K562 (cell line): ENCODE data around the gene GCKR. TPM values are rescaled to one million over a fixed set of nuclear protein-coding genes. Genes with fewer than 3 reads are reported as not detected.

ENCODE experiments used
- C11orf30 ChIP-seq: fragments of 450-650 bp; IDR thresholded peaks from 2 replicates; pipeline ENCODE4 v1.6.1; 2016; ENCODE audit warnings: low read depth, mild to moderate bottlenecking
- FIP1L1 ChIP-seq: fragments of 200-400 bp; formaldehyde crosslinking; IDR thresholded peaks from 2 replicates; pipeline ENCODE4 v1.6.1; 2018; ENCODE audit warnings: mild to moderate bottlenecking, low read depth, low read length; ENCODE audit not compliant: poor library complexity, severe bottlenecking
- HCFC1 ChIP-seq: IDR thresholded peaks from 2 replicates; pipeline ENCODE4 v1.6.1; 2012; ENCODE audit warnings: low read depth, low read length, improper control_type of control experiment
- SMARCA4 ChIP-seq: fragments of 450-650 bp; IDR thresholded peaks from 2 replicates; pipeline ENCODE4 v1.6.1; 2016
- SMARCA5 ChIP-seq: fragments of 450-650 bp; IDR thresholded peaks from 2 replicates; pipeline ENCODE4 v1.6.1; 2016
- ZNF3 ChIP-seq: fragments of 250-450 bp; sonication (Bioruptor Pico); IDR thresholded peaks from 2 replicates; pipeline ENCODE4 v1.5.0; 2021; ENCODE audit warnings: mild to moderate bottlenecking, moderate library complexity
- polyA plus RNA-seq, 8 experiments: library from polyadenylated mRNA; depleted of rRNA in 4 of 8; stranded (reverse) in 5 of 8; unstranded in 3 of 8; fragments of >200 nt; fragmentation: Nextera tagmentation in 2 of 8; fragmentation: Illumina TruSeq in 1 of 8; extraction: Ambion mirVana in 2 of 8; extraction: Trizol in 1 of 8; gene quantifications; 2 replicates each; pipeline versions ENCODE4 v1.2.1 to v1.2.3, GENCODE V29; 2011 to 2014; ENCODE audit warnings: inconsistent platforms in 1 of 8, missing spikeins in 1 of 8
- total RNA-seq, 7 experiments: library from RNA; depleted of rRNA in 6 of 7; stranded (reverse); fragments of >200 nt in 6 of 7; fragmentation: Illumina TruSeq in 2 of 7; extraction: Trizol in 2 of 7; gene quantifications; 2 replicates each; pipeline versions ENCODE4 v1.2.1 to v1.2.3, GENCODE V29; 2011 to 2021; ENCODE audit warnings: low replicate concordance in 1 of 7
- TF ChIP-seq, protein P1 (sequence below), 3 experiments: IDR thresholded peaks in 2 of 3; conservative IDR thresholded peaks in 1 of 3; 2 replicates each; pipeline ENCODE4 v1.5.1; 2011 to 2012; ENCODE audit warnings: low read length in 3 of 3, mild to moderate bottlenecking in 3 of 3, control low read depth in 2 of 3, improper control_type of control experiment in 1 of 3, inconsistent platforms in 1 of 3, low read depth in 1 of 3, mixed read lengths in 1 of 3, moderate library complexity in 1 of 3; ENCODE audit not compliant: insufficient read depth in 2 of 3
- TF ChIP-seq, protein P2 (sequence below): fragments of 450-650 bp; IDR thresholded peaks from 2 replicates; pipeline ENCODE4 v1.6.1; 2016; ENCODE audit warnings: mild to moderate bottlenecking, moderate library complexity

GCKR gene
- total and polyA plus RNA-seq, 9 of the 15 experiments (the other 6 are each of a cell fraction or from before 2014, with no cell fraction given), result 0.28 to 0.79 (median 0.50) TPM; not detected in 1

DNA sequence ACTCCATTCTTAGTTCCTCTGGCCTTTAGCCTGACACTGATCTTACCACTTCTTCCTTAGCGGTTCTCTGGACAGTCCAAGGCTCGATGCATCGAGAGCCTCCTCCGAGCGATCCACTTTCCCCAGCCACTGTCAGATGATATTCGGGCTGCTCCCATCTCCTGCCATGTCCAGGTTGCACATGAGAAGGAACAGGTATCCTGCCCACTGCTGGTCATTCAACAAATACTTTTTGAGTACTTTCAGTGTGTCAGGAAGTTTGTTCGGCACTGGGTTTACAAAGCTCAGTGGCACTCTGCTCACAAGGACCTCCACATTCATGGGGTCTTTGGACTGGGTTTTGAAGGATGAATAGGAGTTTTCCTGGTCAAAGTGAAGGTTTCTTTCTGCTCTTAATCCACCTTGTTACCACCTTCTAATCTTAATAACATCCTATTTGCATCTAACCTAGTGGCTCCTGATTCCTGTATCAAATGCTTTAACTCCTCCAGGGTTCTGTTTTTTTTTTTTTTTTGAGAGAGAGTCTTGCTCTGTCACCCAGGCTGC, 25.8 kb downstream of the GCKR start (continued):
- TF ChIP-seq, protein P1, sequence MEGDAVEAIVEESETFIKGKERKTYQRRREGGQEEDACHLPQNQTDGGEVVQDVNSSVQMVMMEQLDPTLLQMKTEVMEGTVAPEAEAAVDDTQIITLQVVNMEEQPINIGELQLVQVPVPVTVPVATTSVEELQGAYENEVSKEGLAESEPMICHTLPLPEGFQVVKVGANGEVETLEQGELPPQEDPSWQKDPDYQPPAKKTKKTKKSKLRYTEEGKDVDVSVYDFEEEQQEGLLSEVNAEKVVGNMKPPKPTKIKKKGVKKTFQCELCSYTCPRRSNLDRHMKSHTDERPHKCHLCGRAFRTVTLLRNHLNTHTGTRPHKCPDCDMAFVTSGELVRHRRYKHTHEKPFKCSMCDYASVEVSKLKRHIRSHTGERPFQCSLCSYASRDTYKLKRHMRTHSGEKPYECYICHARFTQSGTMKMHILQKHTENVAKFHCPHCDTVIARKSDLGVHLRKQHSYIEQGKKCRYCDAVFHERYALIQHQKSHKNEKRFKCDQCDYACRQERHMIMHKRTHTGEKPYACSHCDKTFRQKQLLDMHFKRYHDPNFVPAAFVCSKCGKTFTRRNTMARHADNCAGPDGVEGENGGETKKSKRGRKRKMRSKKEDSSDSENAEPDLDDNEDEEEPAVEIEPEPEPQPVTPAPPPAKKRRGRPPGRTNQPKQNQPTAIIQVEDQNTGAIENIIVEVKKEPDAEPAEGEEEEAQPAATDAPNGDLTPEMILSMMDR (IDR thresholded peaks at IDR 0.05 in 2 of 3, conservative IDR thresholded peaks at IDR 0.05 in 1 of 3; ENCODE audit: insufficient read depth in 2 of 3, low read depth in 1 of 3, low read length in 3 of 3), result peak; percentile 33 to 46 (median 42); a peak in 5 of 6 replicates
- TF ChIP-seq SMARCA5, result no peak
- TF ChIP-seq C11orf30, result no peak
- TF ChIP-seq SMARCA4, result no peak
- TF ChIP-seq, protein P2, sequence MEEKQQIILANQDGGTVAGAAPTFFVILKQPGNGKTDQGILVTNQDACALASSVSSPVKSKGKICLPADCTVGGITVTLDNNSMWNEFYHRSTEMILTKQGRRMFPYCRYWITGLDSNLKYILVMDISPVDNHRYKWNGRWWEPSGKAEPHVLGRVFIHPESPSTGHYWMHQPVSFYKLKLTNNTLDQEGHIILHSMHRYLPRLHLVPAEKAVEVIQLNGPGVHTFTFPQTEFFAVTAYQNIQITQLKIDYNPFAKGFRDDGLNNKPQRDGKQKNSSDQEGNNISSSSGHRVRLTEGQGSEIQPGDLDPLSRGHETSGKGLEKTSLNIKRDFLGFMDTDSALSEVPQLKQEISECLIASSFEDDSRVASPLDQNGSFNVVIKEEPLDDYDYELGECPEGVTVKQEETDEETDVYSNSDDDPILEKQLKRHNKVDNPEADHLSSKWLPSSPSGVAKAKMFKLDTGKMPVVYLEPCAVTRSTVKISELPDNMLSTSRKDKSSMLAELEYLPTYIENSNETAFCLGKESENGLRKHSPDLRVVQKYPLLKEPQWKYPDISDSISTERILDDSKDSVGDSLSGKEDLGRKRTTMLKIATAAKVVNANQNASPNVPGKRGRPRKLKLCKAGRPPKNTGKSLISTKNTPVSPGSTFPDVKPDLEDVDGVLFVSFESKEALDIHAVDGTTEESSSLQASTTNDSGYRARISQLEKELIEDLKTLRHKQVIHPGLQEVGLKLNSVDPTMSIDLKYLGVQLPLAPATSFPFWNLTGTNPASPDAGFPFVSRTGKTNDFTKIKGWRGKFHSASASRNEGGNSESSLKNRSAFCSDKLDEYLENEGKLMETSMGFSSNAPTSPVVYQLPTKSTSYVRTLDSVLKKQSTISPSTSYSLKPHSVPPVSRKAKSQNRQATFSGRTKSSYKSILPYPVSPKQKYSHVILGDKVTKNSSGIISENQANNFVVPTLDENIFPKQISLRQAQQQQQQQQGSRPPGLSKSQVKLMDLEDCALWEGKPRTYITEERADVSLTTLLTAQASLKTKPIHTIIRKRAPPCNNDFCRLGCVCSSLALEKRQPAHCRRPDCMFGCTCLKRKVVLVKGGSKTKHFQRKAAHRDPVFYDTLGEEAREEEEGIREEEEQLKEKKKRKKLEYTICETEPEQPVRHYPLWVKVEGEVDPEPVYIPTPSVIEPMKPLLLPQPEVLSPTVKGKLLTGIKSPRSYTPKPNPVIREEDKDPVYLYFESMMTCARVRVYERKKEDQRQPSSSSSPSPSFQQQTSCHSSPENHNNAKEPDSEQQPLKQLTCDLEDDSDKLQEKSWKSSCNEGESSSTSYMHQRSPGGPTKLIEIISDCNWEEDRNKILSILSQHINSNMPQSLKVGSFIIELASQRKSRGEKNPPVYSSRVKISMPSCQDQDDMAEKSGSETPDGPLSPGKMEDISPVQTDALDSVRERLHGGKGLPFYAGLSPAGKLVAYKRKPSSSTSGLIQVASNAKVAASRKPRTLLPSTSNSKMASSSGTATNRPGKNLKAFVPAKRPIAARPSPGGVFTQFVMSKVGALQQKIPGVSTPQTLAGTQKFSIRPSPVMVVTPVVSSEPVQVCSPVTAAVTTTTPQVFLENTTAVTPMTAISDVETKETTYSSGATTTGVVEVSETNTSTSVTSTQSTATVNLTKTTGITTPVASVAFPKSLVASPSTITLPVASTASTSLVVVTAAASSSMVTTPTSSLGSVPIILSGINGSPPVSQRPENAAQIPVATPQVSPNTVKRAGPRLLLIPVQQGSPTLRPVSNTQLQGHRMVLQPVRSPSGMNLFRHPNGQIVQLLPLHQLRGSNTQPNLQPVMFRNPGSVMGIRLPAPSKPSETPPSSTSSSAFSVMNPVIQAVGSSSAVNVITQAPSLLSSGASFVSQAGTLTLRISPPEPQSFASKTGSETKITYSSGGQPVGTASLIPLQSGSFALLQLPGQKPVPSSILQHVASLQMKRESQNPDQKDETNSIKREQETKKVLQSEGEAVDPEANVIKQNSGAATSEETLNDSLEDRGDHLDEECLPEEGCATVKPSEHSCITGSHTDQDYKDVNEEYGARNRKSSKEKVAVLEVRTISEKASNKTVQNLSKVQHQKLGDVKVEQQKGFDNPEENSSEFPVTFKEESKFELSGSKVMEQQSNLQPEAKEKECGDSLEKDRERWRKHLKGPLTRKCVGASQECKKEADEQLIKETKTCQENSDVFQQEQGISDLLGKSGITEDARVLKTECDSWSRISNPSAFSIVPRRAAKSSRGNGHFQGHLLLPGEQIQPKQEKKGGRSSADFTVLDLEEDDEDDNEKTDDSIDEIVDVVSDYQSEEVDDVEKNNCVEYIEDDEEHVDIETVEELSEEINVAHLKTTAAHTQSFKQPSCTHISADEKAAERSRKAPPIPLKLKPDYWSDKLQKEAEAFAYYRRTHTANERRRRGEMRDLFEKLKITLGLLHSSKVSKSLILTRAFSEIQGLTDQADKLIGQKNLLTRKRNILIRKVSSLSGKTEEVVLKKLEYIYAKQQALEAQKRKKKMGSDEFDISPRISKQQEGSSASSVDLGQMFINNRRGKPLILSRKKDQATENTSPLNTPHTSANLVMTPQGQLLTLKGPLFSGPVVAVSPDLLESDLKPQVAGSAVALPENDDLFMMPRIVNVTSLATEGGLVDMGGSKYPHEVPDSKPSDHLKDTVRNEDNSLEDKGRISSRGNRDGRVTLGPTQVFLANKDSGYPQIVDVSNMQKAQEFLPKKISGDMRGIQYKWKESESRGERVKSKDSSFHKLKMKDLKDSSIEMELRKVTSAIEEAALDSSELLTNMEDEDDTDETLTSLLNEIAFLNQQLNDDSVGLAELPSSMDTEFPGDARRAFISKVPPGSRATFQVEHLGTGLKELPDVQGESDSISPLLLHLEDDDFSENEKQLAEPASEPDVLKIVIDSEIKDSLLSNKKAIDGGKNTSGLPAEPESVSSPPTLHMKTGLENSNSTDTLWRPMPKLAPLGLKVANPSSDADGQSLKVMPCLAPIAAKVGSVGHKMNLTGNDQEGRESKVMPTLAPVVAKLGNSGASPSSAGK, result no peak
- no peak for TF ChIP-seq ZNF3 (CRISPR knock-in tag)
- TF ChIP-seq FIP1L1, result no peak
- TF ChIP-seq HCFC1, result no peak
